GM19468 (cell line): ENCODE data around the gene ARL13B.
"Not testable (repeated sequence)": the region's sequence is repeated elsewhere in the genome, so short reads cannot be mapped to it uniquely, and the experiment has no call there.

ENCODE experiments used
- ATAC-seq: cut with Tn5 transposase; IDR thresholded peaks from one replicate; pipeline ENCODE4 v1.9.1; 2021; ENCODE audit warnings: mild to moderate bottlenecking, moderate library complexity, moderate number of reproducible peaks; ENCODE audit not compliant: unreplicated experiment; ENCODE audit errors: extremely low read depth

ARL13B gene

GRCh38 chr3:93979850-93980676 lies at the start of gene ARL13B:
Gene ARL13B, plus strand, starts transcription at chr3:93980155. Its CDS starts 269 bp downstream, at chr3:93980424.
- ATAC-seq: peak; percentile 100

GRCh38 chr3:93931597-93932229 lies 48.2 kb upstream of the ARL13B start:
- no peak for ATAC-seq

GRCh38 chr3:93934366-93935046 lies 45.4 kb upstream of the ARL13B start:
- ATAC-seq: no peak

GRCh38 chr3:93936549-93936948 lies 43.4 kb upstream of the ARL13B start:
- ATAC-seq: no peak

- not testable (repeated sequence) for ATAC-seq
Measured at GRCh38 chr3:93937485-93937884, 42.5 kb upstream of the ARL13B start.

GRCh38 chr3:93949958-93950357 lies 30.0 kb upstream of the ARL13B start:
- not testable (repeated sequence) for ATAC-seq

GRCh38 chr3:93961026-93961425 lies 18.9 kb upstream of the ARL13B start:
- ATAC-seq: no peak

GRCh38 chr3:93961489-93961888 lies 18.5 kb upstream of the ARL13B start:
- ATAC-seq: no peak

- no peak for ATAC-seq
Measured at GRCh38 chr3:93962798-93963197, 17.2 kb upstream of the ARL13B start.

- not testable (repeated sequence) for ATAC-seq
Measured at GRCh38 chr3:93965106-93965505, 14.8 kb upstream of the ARL13B start.

GRCh38 chr3:93969443-93969842 lies 10.5 kb upstream of the ARL13B start:
- ATAC-seq: no peak

GRCh38 chr3:93969997-93970396 lies 10.0 kb upstream of the ARL13B start:
- ATAC-seq: no peak

GRCh38 chr3:93973131-93974126 lies 6.5 kb upstream of the ARL13B start, which contains the start of gene PROS1:
Gene PROS1, minus strand, starts transcription at chr3:93973896. Its CDS starts 147 bp downstream, at chr3:93973749.
- ATAC-seq: no peak

GRCh38 chr3:93981649-93982048 lies 1.7 kb downstream of the ARL13B start:
- no peak for ATAC-seq

GRCh38 chr3:93983408-93983807 lies 3.5 kb downstream of the ARL13B start:
- no peak for ATAC-seq

GRCh38 chr3:93984618-93985017 lies 4.7 kb downstream of the ARL13B start:
- no peak for ATAC-seq

GRCh38 chr3:93988283-93988682 lies 8.3 kb downstream of the ARL13B start:
- ATAC-seq: no peak

GRCh38 chr3:93988764-93989163 lies 8.8 kb downstream of the ARL13B start:
- ATAC-seq: no peak

- no peak for ATAC-seq
Measured at GRCh38 chr3:93989241-93989640, 9.3 kb downstream of the ARL13B start.

GRCh38 chr3:93991631-93992030 lies 11.7 kb downstream of the ARL13B start:
- no peak for ATAC-seq
